GM18517 (cell line): ENCODE results near the gene MMS22L.

Experiments
- ATAC-seq: cut with Tn5 transposase; IDR thresholded peaks from one replicate; pipeline ENCODE4 v1.9.1; 2021; ENCODE audit warnings: mild to moderate bottlenecking, moderate library complexity; ENCODE audit not compliant: unreplicated experiment

Gene MMS22L

DNA sequence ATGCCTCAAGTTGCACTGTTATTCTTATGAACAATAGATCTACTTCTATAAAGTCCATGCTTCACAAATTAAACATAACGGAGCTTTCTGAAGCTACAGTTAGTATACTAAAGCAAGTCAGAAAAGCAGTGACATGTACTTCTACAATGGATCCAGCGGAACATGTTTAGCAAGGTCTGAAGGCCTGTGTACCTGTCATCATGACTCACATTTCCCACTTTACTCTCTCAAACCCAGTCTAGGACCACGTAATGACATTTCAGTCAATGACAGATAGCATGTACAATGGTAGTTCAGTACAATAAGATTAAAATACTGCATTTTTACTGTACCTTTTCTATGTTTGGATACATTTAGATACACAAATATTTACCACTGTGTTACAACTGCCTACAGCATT lies 132.1 kb downstream of the MMS22L start:
- ATAC-seq = no peak

DNA sequence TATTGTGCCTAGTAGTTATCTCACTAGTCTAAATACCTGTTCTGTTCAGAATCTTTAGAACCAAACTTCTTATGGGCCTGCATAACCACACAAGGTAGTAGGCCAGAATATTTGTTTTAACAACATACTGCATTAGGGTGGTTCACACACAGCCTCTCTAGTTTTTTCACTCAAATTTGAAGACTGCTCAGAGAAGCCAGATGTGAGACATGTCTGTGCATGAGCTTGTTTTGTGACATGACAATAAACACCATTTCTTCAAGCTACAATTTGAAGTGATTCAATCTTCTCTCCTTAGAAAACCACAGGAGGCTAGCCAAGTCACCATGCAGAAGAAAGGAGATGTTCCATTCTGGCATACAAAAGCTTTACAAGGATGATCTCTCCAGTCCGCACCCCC lies 135.6 kb downstream of the MMS22L start:
- ATAC-seq = no peak

- no peak for ATAC-seq
Observed at GRCh38 chr6:97145691-97146090, 137.3 kb downstream of the MMS22L start.

- no peak for ATAC-seq
Observed at GRCh38 chr6:97141756-97142155, 141.3 kb downstream of the MMS22L start.

GRCh38 chr6:97138581-97138980 lies 144.4 kb downstream of the MMS22L start:
- no peak for ATAC-seq

DNA sequence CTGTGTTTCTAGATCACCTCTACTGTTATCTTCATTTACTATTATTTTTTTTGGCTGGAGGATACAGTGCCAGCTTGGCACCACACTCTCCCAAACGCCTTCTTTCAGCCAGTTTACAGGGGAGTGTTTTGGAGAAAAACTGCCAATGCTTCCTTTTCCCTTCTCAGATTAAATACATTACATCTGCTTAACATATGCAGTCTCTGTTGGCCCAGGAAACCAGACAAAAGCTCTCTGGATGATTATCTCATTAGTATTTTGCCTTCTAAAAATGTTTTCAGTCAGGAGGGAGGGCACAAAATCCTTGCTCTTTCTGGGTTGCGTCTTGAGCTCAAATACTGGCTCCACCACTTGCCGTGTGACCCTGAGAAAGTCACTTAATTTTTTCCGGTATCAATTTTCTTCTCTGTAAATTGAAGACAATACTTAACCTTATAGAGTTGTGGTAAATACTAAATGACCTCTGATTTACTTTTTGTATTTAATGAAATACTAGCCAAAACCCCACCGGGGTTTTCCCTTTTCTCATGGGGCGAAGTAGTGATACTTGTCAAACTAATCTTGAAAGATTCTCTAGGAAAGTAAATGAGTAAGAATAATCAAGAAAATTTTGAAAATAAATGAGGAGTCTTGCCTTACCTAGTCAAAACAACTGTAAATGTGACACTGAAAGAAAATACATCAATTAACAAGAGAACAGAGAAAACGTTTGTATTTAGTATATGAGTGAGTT lies 146.2 kb downstream of the MMS22L start:
- ATAC-seq = no peak

- no peak for ATAC-seq
Observed at GRCh38 chr6:97133067-97133466, 149.9 kb downstream of the MMS22L start.

DNA sequence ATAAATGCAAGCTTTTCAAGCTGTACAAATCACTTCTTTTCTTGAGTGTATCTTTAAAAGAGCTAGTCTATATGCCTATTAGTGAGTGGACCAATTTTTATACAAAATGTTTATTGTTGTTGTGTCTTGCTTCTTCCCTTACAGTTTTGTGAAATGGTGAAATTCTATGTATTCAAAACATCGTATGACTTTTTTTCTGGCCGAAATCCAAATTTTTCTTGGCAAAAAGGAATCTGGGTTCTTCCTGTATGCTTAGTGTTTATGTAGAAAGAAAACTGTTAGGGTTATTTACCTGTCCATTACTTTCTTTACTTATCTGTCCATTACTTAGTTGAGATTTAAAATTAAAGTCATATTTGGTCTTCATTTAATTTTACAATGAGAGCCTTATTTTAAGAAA lies 153.9 kb downstream of the MMS22L start:
- ATAC-seq = no peak

GRCh38 chr6:97128507-97128906 lies 154.5 kb downstream of the MMS22L start:
- no peak for ATAC-seq

DNA sequence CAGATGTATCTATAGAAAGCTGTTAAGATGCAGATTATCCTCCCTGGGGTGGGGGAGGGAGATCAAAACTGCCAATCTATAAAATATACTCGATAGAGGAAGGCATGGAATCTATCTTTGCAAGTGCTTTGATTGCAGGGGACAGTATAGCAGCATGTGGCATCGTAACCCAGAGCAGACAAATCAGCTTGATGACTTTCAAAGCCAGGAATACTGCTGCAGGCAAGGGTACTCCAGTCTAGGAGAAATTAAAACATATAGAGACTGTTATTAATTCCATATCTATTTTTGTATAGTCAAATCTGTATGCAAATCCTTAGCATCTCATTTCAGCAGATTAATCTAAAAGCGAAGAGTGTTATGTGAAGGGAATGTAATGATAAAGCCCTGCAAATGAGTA lies 159.4 kb downstream of the MMS22L start:
- no peak for ATAC-seq

GRCh38 chr6:97123112-97123511 lies 159.9 kb downstream of the MMS22L start:
- ATAC-seq = no peak

DNA sequence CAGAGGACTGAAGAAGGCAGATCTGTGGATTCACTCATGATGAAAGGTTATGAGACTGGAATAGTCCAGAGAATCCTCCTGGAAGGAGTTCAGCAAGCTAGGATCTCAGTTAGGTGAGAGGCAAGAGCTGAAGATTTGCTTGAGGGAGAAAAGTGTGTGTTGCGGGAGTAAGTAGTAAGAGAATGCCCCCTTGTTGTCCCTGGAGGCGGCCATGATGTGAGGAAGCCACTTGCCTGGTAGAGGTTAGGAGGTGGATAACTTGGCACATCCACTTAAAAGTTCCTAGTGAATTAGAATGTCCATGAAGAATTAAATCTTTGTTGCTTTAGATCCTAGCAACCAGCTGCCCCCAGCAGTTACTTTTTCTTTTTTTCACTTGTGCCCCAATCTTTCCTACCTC lies 162.5 kb downstream of the MMS22L start:
- ATAC-seq = no peak

DNA sequence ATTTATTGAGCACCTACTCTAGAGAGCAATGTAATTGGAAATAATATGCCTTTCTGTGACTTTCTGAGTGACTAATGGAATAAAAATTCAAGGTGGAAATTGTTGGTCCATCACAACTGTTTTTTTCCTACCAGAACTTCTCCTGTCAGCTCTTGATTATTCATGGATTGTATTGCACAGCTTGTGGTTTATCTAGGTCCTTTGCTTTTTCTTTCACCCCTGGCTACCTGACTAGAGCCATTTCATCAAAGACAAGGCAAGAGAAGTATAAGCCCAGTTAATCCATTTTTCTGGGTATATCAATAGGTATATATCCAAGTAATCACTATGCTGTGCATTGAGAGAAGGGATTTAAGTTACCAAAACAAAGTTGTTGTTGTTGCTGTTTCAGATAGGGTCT lies 168.4 kb downstream of the MMS22L start:
- no peak for ATAC-seq

GRCh38 chr6:97113170-97113569 lies 169.8 kb downstream of the MMS22L start:
- ATAC-seq = no peak

- no peak for ATAC-seq
Observed at GRCh38 chr6:97111243-97111642, 171.8 kb downstream of the MMS22L start.

DNA sequence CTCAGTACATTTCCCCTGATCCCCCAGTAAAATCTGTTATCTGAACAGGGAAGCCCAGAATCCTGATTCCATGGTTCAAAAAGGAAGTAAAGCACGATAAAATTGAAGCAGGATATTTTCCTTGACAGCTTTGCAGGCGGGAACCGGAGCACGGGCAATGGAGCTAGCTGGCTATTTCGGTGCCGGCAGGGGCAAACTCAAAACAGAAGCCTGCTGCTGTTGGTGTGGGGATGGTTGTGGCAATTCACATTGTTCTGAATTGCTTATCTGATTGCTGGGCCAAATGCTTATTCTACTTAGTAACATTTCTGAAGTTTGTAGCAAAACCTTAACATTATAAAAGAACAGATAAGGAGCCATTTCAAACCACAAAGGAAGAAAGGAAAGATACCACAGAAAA lies 172.4 kb downstream of the MMS22L start:
- ATAC-seq = no peak

DNA sequence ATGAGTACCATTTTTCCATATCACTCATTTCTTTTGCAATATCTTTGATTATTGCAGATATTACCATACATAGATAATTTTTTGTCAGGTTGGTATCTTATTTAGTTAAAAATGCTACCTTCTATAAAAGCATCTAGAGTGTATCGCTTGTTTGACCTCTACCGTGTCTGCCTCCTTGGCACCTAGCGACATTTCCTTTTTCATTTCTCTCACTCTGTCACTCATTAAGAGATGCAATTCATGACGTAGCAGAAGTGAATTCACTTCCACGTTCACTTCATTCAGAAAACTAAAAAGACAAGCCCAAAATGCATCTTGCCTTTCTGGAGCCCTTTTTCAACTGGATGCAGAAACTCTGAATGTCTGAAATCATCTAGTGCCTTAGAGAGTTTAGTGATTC lies 172.9 kb downstream of the MMS22L start:
- no peak for ATAC-seq

- no peak for ATAC-seq
Observed at GRCh38 chr6:97109444-97109843, 173.6 kb downstream of the MMS22L start.

DNA sequence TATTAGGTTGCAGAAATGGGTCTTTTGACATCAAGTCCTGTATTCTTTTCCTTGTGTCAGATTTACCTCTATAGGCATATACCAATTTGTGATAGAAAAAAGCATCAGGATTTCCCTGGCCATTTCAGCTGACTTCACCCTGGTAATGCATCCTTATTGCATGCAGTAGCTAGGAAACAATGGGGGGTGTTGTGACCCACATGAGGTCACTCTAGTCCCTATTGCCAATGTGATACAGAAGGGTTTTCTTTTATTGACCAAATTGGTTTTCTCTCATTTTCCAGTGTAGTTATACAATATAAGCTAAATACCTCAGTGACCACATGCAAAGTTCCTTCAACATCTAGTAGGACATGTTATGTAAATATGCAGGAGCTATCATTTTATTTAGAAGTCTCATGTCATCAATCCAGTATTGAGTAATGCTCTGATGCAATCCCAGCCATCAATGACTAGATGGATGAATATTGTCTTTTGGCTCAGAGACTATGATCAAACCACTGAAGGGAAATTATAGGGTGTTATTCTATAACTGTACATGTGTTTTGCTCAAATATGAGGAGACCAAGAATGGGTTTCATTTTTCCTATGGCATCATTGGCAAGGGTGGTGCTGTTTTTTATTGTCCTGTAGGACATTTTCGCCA lies 180.7 kb downstream of the MMS22L start:
- no peak for ATAC-seq

- no peak for ATAC-seq
Observed at GRCh38 chr6:97100696-97101095, 182.3 kb downstream of the MMS22L start.

GRCh38 chr6:97097068-97098047 lies 185.7 kb downstream of the MMS22L start:
- ATAC-seq = no peak
